CD8-positive, alpha-beta memory T cell (primary cell): Measurements from ENCODE around the gene RMI1. TPM values are rescaled to one million over a fixed set of nuclear protein-coding genes. Genes with fewer than 3 reads are reported as not detected.

Experiments
- CTCF ChIA-PET: fragments of 350-600 bp; sonication (Branson Sonifier 250); formaldehyde crosslinking; loops from one replicate; lab custom pipeline; 2021; ENCODE audit warnings: antibody characterized with exemption; lab: Charles Lee
- POLR2A ChIA-PET: fragments of 350-600 bp; sonication (Branson Sonifier 250); formaldehyde crosslinking; loops from one replicate; lab custom pipeline; 2021; ENCODE audit warnings: antibody characterized with exemption; lab: Charles Lee
- DNase-seq, 5 donors: peaks; one replicate each; pipeline versions ENCODE4 v3.0.0 to v3.0.0-alpha.2; 2020 to 2022; ENCODE audit warnings: mixed read lengths in 1 of 5
- H3K27ac ChIP-seq: one replicate; pipeline ENCODE4 v1.7.0; 2013; ENCODE audit warnings: low read depth, mild to moderate bottlenecking, low read length, moderate library complexity
- H3K27me3 ChIP-seq: 2 replicates; pipeline ENCODE4 v1.7.0; 2013; ENCODE audit warnings: low read length, mild to moderate bottlenecking; ENCODE audit not compliant: insufficient read depth, poor library complexity, severe bottlenecking
- H3K36me3 ChIP-seq: 2 replicates; pipeline ENCODE4 v1.7.0; 2013; ENCODE audit warnings: mild to moderate bottlenecking, low read length, moderate library complexity; ENCODE audit not compliant: insufficient read depth
- H3K4me1 ChIP-seq: 2 replicates; pipeline ENCODE4 v1.7.0; 2013; ENCODE audit warnings: mild to moderate bottlenecking, low read length, moderate library complexity; ENCODE audit not compliant: insufficient read depth
- H3K4me3 ChIP-seq: 2 replicates; pipeline ENCODE4 v1.7.0; 2013; ENCODE audit warnings: mild to moderate bottlenecking, low read length
- H3K9me3 ChIP-seq: 2 replicates; pipeline ENCODE4 v1.7.0; 2013; ENCODE audit warnings: mild to moderate bottlenecking, low read length
- H3K27ac Mint-ChIP-seq, 8 donors: one replicate each; pipeline ENCODE4 v1.8.0; 2020 to 2021; ENCODE audit warnings: mixed read lengths in 8 of 8, mild to moderate bottlenecking in 6 of 8, inconsistent platforms in 3 of 8, moderate library complexity in 3 of 8
- H3K27me3 Mint-ChIP-seq, 2 donors: one replicate each; pipeline ENCODE4 v1.8.0; 2020 to 2021; ENCODE audit warnings: mixed read lengths in 2 of 2, mild to moderate bottlenecking in 1 of 2, moderate library complexity in 1 of 2
- H3K36me3 Mint-ChIP-seq, 3 donors: one replicate each; pipeline ENCODE4 v1.8.0; 2020 to 2021; ENCODE audit warnings: mixed read lengths in 3 of 3, inconsistent platforms in 1 of 3, mild to moderate bottlenecking in 1 of 3
- H3K4me1 Mint-ChIP-seq, 3 donors: one replicate each; pipeline ENCODE4 v1.8.0; 2020 to 2021; ENCODE audit warnings: mixed read lengths in 3 of 3, inconsistent platforms in 1 of 3, mild to moderate bottlenecking in 1 of 3
- H3K4me3 Mint-ChIP-seq, 7 donors: one replicate each; pipeline ENCODE4 v1.8.0; 2020 to 2021; ENCODE audit warnings: mixed read lengths in 7 of 7, mild to moderate bottlenecking in 6 of 7, moderate library complexity in 4 of 7, inconsistent platforms in 2 of 7
- H3K9me3 Mint-ChIP-seq, 5 donors: one replicate each; pipeline ENCODE4 v1.8.0; 2020 to 2022; ENCODE audit warnings: mixed read lengths in 5 of 5, mild to moderate bottlenecking in 3 of 5, moderate library complexity in 2 of 5, inconsistent platforms in 1 of 5
- polyA plus RNA-seq: library from polyadenylated mRNA; unstranded; fragments of 300-500 nt; fragmentation: Illumina TruSeq; gene quantifications from one replicate; pipeline ENCODE4 v1.2.3, GENCODE V29; 2021
- total RNA-seq, 2 experiments: library from RNA; stranded (reverse); gene quantifications; one replicate each; pipeline ENCODE4 v1.2.3, GENCODE V29; 2021

Gene RMI1
- total and polyA plus RNA-seq, 3 experiments from 2014 or later, result 5.9 to 29.3 (median 29.0) TPM

DNA sequence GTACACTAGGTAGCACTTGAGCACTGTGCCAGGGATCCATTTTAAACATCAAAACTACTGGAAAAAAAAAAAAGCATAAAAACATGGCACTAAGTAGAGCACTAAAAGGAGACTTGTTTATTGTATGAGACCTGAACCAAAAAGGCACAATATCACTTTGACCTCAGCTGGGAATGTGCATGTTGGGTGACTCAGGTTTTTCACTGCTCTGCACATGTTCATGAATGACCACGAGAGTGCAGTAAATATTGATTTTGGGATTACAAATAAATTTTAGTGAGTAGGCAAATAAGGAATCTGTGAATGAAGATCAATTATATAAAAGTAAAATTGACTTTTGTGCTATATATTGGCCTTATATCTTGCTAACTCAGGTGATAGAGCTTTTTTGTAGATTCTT lies 11.8 kb downstream of the RMI1 start:
- Histone ChIP-seq H3K27me3 (no peaks in the 10 kb centered on the region), H3K9me3 (no peaks in the 10 kb centered on the region), H3K36me3 (no peaks in the 10 kb centered on the region), H3K4me1 (no peaks in the 10 kb centered on the region), H3K27ac (no peak overlapping the region), H3K4me3 (no peak overlapping the region)
- no peak for DNase-seq
- Mint-ChIP-seq H3K36me3 (peaks cover 4 to 16% (median 10%) of the 10 kb centered on the region in 3 donors), H3K27me3 (no peaks in the 10 kb centered on the region), H3K4me1 (peaks cover 2 to 14% (median 2%) of the 10 kb centered on the region in 3 donors), H3K4me3 (no peak overlapping the region), H3K27ac (no peak overlapping the region), H3K9me3 (no peaks in the 10 kb centered on the region)
- POLR2A ChIA-PET, result no interaction called here
- CTCF ChIA-PET, result no interaction called here

- Mint-ChIP-seq H3K36me3 (peaks cover 4 to 16% (median 9%) of the 10 kb centered on the region in 3 donors), H3K9me3 (no peaks in the 10 kb centered on the region), H3K4me1 (peaks cover 0 to 11% (median 0%) of the 10 kb centered on the region in 3 donors), H3K27ac (no peak overlapping the region), H3K27me3 (no peaks in the 10 kb centered on the region), H3K4me3 (no peak overlapping the region)
- ChIA-PET CTCF (no interaction called here), POLR2A (no interaction called here)
- Histone ChIP-seq H3K27ac (no peak overlapping the region), H3K4me3 (no peak overlapping the region), H3K27me3 (no peaks in the 10 kb centered on the region), H3K9me3 (no peaks in the 10 kb centered on the region), H3K4me1 (no peaks in the 10 kb centered on the region), H3K36me3 (no peaks in the 10 kb centered on the region)
- no peak for DNase-seq
Measured at GRCh38 chr9:83992901-83993300, 12.3 kb downstream of the RMI1 start.

- peaks cover 0 to 4% (median 0%) of the 10 kb centered on the region in 3 donors for H3K36me3 Mint-ChIP-seq
- POLR2A ChIA-PET, result no interaction called here
- CTCF ChIA-PET, result interaction anchor here (0.7 kb wide), 1 partner anchor 13 kb away, joined by 3 read pairs; no protein-coding TSS in a partner anchor
Measured at GRCh38 chr9:83996126-83996525, 15.5 kb downstream of the RMI1 start.

DNA sequence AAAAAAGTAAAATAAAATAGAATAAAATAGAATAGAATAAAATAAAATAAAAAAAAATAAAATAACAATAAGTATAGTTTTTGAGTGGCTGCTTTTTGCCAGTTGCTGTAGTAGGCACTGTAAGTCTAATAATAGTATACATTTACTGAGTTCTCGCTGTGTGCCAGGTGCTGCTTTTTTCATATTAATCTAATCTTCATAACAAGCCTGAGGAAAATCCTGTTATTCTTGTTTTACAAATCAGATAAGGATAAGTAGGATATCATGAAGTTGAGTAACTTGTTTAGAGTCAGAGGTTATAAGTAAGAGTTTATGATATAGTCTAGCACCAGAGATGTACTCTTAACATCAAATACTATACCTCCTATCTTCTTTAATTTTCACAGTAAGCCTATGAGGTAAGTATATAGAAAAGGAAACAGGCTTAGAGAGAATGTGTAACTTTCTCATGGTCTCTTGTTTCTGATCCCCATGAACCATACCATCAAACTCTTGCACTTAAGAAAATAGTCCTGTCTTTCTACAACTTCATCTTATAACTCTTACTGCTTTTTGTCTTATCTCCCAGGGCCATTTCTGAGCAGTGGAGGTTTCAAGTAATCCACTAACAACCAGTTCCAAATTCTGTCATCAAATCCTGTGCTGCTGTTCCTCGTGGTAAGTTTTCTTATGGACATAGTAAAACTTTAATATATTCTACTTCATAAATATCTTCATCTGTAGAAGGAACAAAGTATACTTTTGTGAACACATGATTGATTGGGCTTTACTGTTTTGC lies 18.7 kb downstream of the RMI1 start:
- Histone ChIP-seq H3K27ac (no peak overlapping the region), H3K4me1 (no peaks in the 10 kb centered on the region), H3K27me3 (no peaks in the 10 kb centered on the region), H3K9me3 (no peaks in the 10 kb centered on the region), H3K36me3 (no peaks in the 10 kb centered on the region), H3K4me3 (no peak overlapping the region)
- ChIA-PET POLR2A (no interaction called here), CTCF (no interaction called here)
- Mint-ChIP-seq H3K27me3 (no peaks in the 10 kb centered on the region), H3K4me3 (no peak overlapping the region), H3K27ac (no peak overlapping the region), H3K36me3 (peaks cover 0 to 10% (median 6%) of the 10 kb centered on the region in 3 donors), H3K9me3 (no peaks in the 10 kb centered on the region), H3K4me1 (peaks cover 11 to 27% (median 12%) of the 10 kb centered on the region in 3 donors)
- DNase-seq, result no peak

More at GRCh38 chr9:83996126-83996525, 15.5 kb downstream of the RMI1 start:
- no peak for DNase-seq
- Histone ChIP-seq H3K4me1 (no peaks in the 10 kb centered on the region), H3K27me3 (no peaks in the 10 kb centered on the region), H3K27ac (no peak overlapping the region), H3K36me3 (no peaks in the 10 kb centered on the region), H3K9me3 (no peaks in the 10 kb centered on the region), H3K4me3 (no peak overlapping the region)
- H3K4me1 Mint-ChIP-seq, result peaks cover 0 to 11% (median 0%) of the 10 kb centered on the region in 3 donors
- H3K4me3 Mint-ChIP-seq, result no peak overlapping the region
- H3K9me3 Mint-ChIP-seq, result no peaks in the 10 kb centered on the region
- H3K27ac Mint-ChIP-seq, result no peak overlapping the region
- H3K27me3 Mint-ChIP-seq, result no peaks in the 10 kb centered on the region

- no peaks in the 10 kb centered on the region for H3K4me1 ChIP-seq
- POLR2A ChIA-PET, result no interaction called here
- H3K36me3 ChIP-seq, result no peaks in the 10 kb centered on the region
- Mint-ChIP-seq H3K4me3 (no peak overlapping the region), H3K27ac (no peak overlapping the region), H3K4me1 (peaks cover 11 to 27% (median 12%) of the 10 kb centered on the region in 3 donors), H3K27me3 (no peaks in the 10 kb centered on the region), H3K9me3 (no peaks in the 10 kb centered on the region), H3K36me3 (peaks cover 0 to 10% (median 10%) of the 10 kb centered on the region in 3 donors)
- no peak for DNase-seq
- CTCF ChIA-PET, result interaction anchor here (1.0 to 1.2 kb wide), 2 partner anchors 63 to 261 kb away, joined by 3 to 4 read pairs; no protein-coding TSS in a partner anchor
- no peaks in the 10 kb centered on the region for H3K9me3 ChIP-seq
- H3K27me3 ChIP-seq, result no peaks in the 10 kb centered on the region
- H3K4me3 ChIP-seq, result no peak overlapping the region
- H3K27ac ChIP-seq, result no peak overlapping the region
Measured at GRCh38 chr9:84000186-84000585, 19.6 kb downstream of the RMI1 start.

DNA sequence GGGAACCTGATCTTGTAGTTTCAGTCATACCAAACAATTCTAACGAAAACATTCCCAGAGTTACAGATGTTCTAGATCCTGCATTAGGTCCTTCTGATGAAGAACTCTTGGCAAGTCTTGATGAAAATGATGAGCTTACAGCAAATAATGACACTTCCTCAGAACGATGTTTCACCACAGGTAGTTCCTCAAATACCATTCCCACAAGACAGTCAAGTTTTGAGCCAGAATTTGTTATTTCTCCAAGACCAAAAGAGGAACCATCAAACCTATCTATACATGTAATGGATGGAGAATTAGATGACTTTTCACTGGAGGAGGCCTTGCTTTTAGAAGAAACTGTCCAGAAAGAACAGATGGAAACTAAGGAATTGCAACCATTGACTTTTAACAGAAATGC lies 21.0 kb downstream of the RMI1 start:
- Mint-ChIP-seq H3K27me3 (no peaks in the 10 kb centered on the region), H3K36me3 (peaks cover 0 to 10% (median 9%) of the 10 kb centered on the region in 3 donors), H3K27ac (peak overlapping the region in 2 of 8 donors; percentile 33 to 63), H3K4me3 (no peak overlapping the region), H3K9me3 (no peaks in the 10 kb centered on the region), H3K4me1 (peaks cover 11 to 16% (median 12%) of the 10 kb centered on the region in 3 donors)
- POLR2A ChIA-PET, result no interaction called here
- no peak overlapping the region for H3K4me3 ChIP-seq
- CTCF ChIA-PET, result no interaction called here
- no peaks in the 10 kb centered on the region for H3K9me3 ChIP-seq
- DNase-seq, result no peak
- H3K27ac ChIP-seq, result no peak overlapping the region
- no peaks in the 10 kb centered on the region for H3K4me1 ChIP-seq
- H3K36me3 ChIP-seq, result no peaks in the 10 kb centered on the region
- no peaks in the 10 kb centered on the region for H3K27me3 ChIP-seq

DNA sequence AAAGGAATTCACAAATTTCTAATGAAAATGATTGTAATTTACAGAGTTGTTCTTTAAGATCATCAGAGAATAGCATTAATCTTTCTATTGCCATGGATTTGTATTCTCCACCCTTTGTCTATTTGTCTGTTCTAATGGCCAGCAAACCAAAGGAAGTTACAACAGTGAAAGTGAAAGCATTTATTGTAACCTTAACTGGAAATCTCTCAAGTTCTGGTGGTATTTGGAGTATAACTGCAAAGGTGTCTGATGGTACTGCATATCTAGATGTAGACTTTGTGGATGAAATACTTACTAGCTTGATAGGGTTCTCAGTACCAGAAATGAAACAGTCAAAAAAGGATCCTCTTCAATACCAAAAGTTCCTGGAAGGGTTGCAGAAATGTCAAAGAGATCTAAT lies 21.7 kb downstream of the RMI1 start:
- peak overlapping the region in 2 of 7 donors; percentile 16 to 23 for H3K4me3 Mint-ChIP-seq

DNA sequence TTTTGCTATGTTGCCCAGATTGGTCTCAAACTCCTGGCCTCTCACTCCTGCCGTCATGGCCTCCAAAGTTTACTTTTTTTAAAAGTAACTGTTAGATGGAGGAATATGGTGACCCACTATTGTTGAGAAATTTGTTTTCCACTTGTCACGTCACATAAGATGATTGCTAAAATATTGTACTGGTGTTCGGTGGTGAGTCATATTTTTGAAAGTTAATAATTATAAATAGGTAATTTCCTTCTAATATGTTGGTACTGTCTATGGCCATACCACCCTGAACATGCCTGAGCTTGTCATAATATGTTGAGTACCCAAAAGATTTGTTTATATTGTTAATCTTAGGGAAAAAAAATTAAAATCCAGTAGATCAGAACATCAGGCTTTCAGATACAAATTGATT lies 22.6 kb downstream of the RMI1 start:
- DNase-seq, result no peak
- Mint-ChIP-seq H3K27ac (peak overlapping the region in 1 of 8 donors; percentile 68), H3K4me1 (peaks cover 11 to 16% (median 12%) of the 10 kb centered on the region in 3 donors), H3K4me3 (no peak overlapping the region), H3K9me3 (peaks cover 0 to 2% (median 0%) of the 10 kb centered on the region in 5 donors), H3K36me3 (peaks cover 0 to 10% (median 9%) of the 10 kb centered on the region in 3 donors), H3K27me3 (no peaks in the 10 kb centered on the region)
- H3K27ac ChIP-seq, result no peak overlapping the region
- H3K36me3 ChIP-seq, result no peaks in the 10 kb centered on the region
- ChIA-PET CTCF (interaction anchor here (1.2 kb wide), 1 partner anchor 170 kb away, joined by 3 read pairs; no protein-coding TSS in a partner anchor), POLR2A (interaction anchor here (1.2 to 1.5 kb wide), 2 partner anchors 18 to 23 kb away, joined by 3 to 5 read pairs; partner anchors contain the start of genes HNRNPK and RMI1)
- no peaks in the 10 kb centered on the region for H3K9me3 ChIP-seq
- H3K4me1 ChIP-seq, result no peaks in the 10 kb centered on the region
- H3K27me3 ChIP-seq, result no peaks in the 10 kb centered on the region
- no peak overlapping the region for H3K4me3 ChIP-seq

More for the DNA sequence above, 21.7 kb downstream of the RMI1 start:
- H3K36me3 ChIP-seq, result no peaks in the 10 kb centered on the region
- POLR2A ChIA-PET, result interaction anchor here (1.5 kb wide), 1 partner anchor 22 kb away, joined by 5 read pairs; the partner anchor contains the start of genes HNRNPK and RMI1
- H3K4me1 Mint-ChIP-seq, result peaks cover 11 to 16% (median 12%) of the 10 kb centered on the region in 3 donors
- no peak overlapping the region for H3K27ac ChIP-seq
- no peaks in the 10 kb centered on the region for H3K4me1 ChIP-seq
- peaks cover 0 to under 1% (median 0%) of the 10 kb centered on the region in 5 donors for H3K9me3 Mint-ChIP-seq
- CTCF ChIA-PET, result interaction anchor here (1.2 kb wide), 1 partner anchor 171 kb away, joined by 3 read pairs; no protein-coding TSS in a partner anchor
- no peaks in the 10 kb centered on the region for H3K9me3 ChIP-seq
- no peaks in the 10 kb centered on the region for H3K27me3 ChIP-seq
- H3K27me3 Mint-ChIP-seq, result no peaks in the 10 kb centered on the region
- H3K27ac Mint-ChIP-seq, result peak overlapping the region in 2 of 8 donors; percentile 29 to 39
- H3K4me3 ChIP-seq, result no peak overlapping the region
- peak in 1 of 5 donors; percentile 17 for DNase-seq
- H3K36me3 Mint-ChIP-seq, result peaks cover 0 to 10% (median 9%) of the 10 kb centered on the region in 3 donors
